Measurements from ENCODE around the gene GLI1. TPM values are rescaled to one million over a fixed set of nuclear protein-coding genes. Genes with fewer than 3 reads are reported as not detected.

The GLI1 gene
- total RNA-seq = under 1 TPM in 1 of 2 donors, not detected in 1; 0.33 TPM

GRCh38 chr12:57459750-57460467 is at the start of gene GLI1:
TSS of gene GLI1 (plus strand) at chr12:57459785. CDS start at chr12:57463692, 3,907 bp downstream.

GRCh38 chr12:57430931-57431566 is 28.5 kb upstream of the GLI1 start, which contains the start of gene R3HDM2:
TSS of gene R3HDM2 (minus strand) at chr12:57431043. CDS start at chr12:57310428, 120,615 bp downstream.

GRCh38 chr12:57434517-57435223 is 24.9 kb upstream of the GLI1 start, which contains the start of gene INHBC:
TSS of gene INHBC (plus strand) at chr12:57434784. CDS start at chr12:57434887, 103 bp downstream.

GRCh38 chr12:57454566-57455373 is 4.8 kb upstream of the GLI1 start, which contains the start of gene INHBE:
TSS of gene INHBE (plus strand) at chr12:57455307. CDS start at chr12:57455537, 230 bp downstream.

GRCh38 chr12:57479376-57480115 is 20.0 kb downstream of the GLI1 start, which contains the start of gene ARHGAP9:
TSS of gene ARHGAP9 (minus strand) at chr12:57479866. CDS start at chr12:57479406, 460 bp downstream.

GRCh38 chr12:57487597-57488401 is 28.2 kb downstream of the GLI1 start, which contains the start of gene MARS1:
TSS of gene MARS1 (plus strand) at chr12:57488068. CDS start at chr12:57488091, 23 bp downstream.

GRCh38 chr12:57520053-57520818 is 60.7 kb downstream of the GLI1 start, which contains the start of gene DDIT3:
TSS of gene DDIT3 (minus strand) at chr12:57520514. CDS start at chr12:57517406, 3,108 bp downstream.

Small RNA genes within 50 kb of the gene (small RNA-seq; reads per million reads assigned to genes)
- gene MIR616 = 0.17 to 0.21 reads per million in 2 donors
- gene RNU6-879P = 0 reads per million in 2 donors

Other genes with a start within 250 kb of the GLI1 start
- under 1 TPM in 1 of 2 donors, not detected in 1; 0.33 TPM for gene NXPH4, start 243.0 kb upstream of the GLI1 start, total RNA-seq
- 100 to 1,000 TPM; 139 to 254 TPM for gene SHMT2, start 230.1 kb upstream of the GLI1 start, total RNA-seq
- under 1 TPM; 0.33 to 0.69 TPM for gene STAC3, start 208.6 kb upstream of the GLI1 start, total RNA-seq
- gene R3HDM2, start 28.7 kb upstream of the GLI1 start, total RNA-seq = 10 to 100 TPM; 14.0 to 23.4 TPM
- gene INHBC, start 25.0 kb upstream of the GLI1 start, total RNA-seq = under 1 TPM in 1 of 2 donors, not detected in 1; under 0.01 TPM
- gene INHBE, start 4.5 kb upstream of the GLI1 start, total RNA-seq = not detected
- gene ARHGAP9, start 20.1 kb downstream of the GLI1 start, total RNA-seq = not detected
- gene MARS1, start 28.3 kb downstream of the GLI1 start, total RNA-seq = 100 to 1,000 TPM in 1 of 2 donors, 10 to 100 TPM in 1; 74.7 to 106 TPM
- 10 to 100 TPM; 17.6 to 19.6 TPM for gene DDIT3, start 60.7 kb downstream of the GLI1 start, total RNA-seq
- 1 to 10 TPM; 6.5 to 8.7 TPM for gene MBD6, start 63.0 kb downstream of the GLI1 start, total RNA-seq
- 100 to 1,000 TPM; 105 to 108 TPM for gene DCTN2, start 87.4 kb downstream of the GLI1 start, total RNA-seq
- under 1 TPM; under 0.01 to 0.34 TPM for gene KIF5A, start 90.3 kb downstream of the GLI1 start, total RNA-seq
- gene PIP4K2C, start 131.4 kb downstream of the GLI1 start, total RNA-seq = 10 to 100 TPM; 36.6 to 47.8 TPM
- 10 to 100 TPM; 11.7 to 17.6 TPM for gene DTX3, start 145.0 kb downstream of the GLI1 start, total RNA-seq
- 1 to 10 TPM; 5.2 to 5.3 TPM for gene ARHGEF25, start 151.7 kb downstream of the GLI1 start, total RNA-seq
- 10 to 100 TPM in 1 of 2 donors, 1 to 10 TPM in 1; 4.7 to 11.7 TPM for gene B4GALNT1, start 173.4 kb downstream of the GLI1 start, total RNA-seq
- 100 to 1,000 TPM in 1 of 2 donors, 10 to 100 TPM in 1; 82.9 to 128 TPM for gene OS9, start 234.3 kb downstream of the GLI1 start, total RNA-seq